GM21447 (cell line): ENCODE results near the gene SPINT2.
"Not testable (repeated sequence)": the region's sequence is repeated elsewhere in the genome, so short reads cannot be mapped to it uniquely, and the experiment has no call there.

ENCODE experiments used
- ATAC-seq: cut with Tn5 transposase; IDR thresholded peaks from one replicate; pipeline ENCODE4 v1.9.1; 2021; ENCODE audit not compliant: unreplicated experiment

The SPINT2 gene

GRCh38 chr19:38234615-38235014 lies 29.8 kb upstream of the SPINT2 start:
- no peak for ATAC-seq

GRCh38 chr19:38239816-38240215 lies 24.6 kb upstream of the SPINT2 start:
- ATAC-seq = no peak

- ATAC-seq = no peak
Observed at GRCh38 chr19:38243279-38243673, 21.1 kb upstream of the SPINT2 start.

- no peak for ATAC-seq
Observed at GRCh38 chr19:38245826-38246498, 18.4 kb upstream of the SPINT2 start.

GRCh38 chr19:38247126-38247525 lies 17.2 kb upstream of the SPINT2 start:
- no peak for ATAC-seq

GRCh38 chr19:38247734-38248268 lies 16.6 kb upstream of the SPINT2 start:
- no peak for ATAC-seq

- ATAC-seq = no peak
Observed at GRCh38 chr19:38248421-38248820, 16.0 kb upstream of the SPINT2 start.

- no peak for ATAC-seq
Observed at GRCh38 chr19:38250428-38250820, 13.9 kb upstream of the SPINT2 start.

GRCh38 chr19:38250821-38251563 lies 13.4 kb upstream of the SPINT2 start:
- ATAC-seq = no peak

GRCh38 chr19:38251564-38252051 lies 12.8 kb upstream of the SPINT2 start:
- no peak for ATAC-seq

GRCh38 chr19:38252385-38252784 lies 12.0 kb upstream of the SPINT2 start:
- ATAC-seq = no peak

GRCh38 chr19:38252941-38253691 lies 11.3 kb upstream of the SPINT2 start:
- ATAC-seq = no peak

GRCh38 chr19:38253788-38254187 lies 10.6 kb upstream of the SPINT2 start:
- no peak for ATAC-seq

GRCh38 chr19:38255383-38256014 lies 8.9 kb upstream of the SPINT2 start:
- no peak for ATAC-seq

GRCh38 chr19:38261942-38262341 lies 2.4 kb upstream of the SPINT2 start:
- ATAC-seq = not testable (repeated sequence)

GRCh38 chr19:38262585-38263268 lies 1.6 kb upstream of the SPINT2 start:
- ATAC-seq = no peak

- no peak for ATAC-seq
Observed at GRCh38 chr19:38263689-38264485, 486 bp upstream of the SPINT2 start.

GRCh38 chr19:38265213-38265861 lies 964 bp downstream of the SPINT2 start:
- ATAC-seq = no peak

- no peak for ATAC-seq
Observed at GRCh38 chr19:38265921-38266429, 1.6 kb downstream of the SPINT2 start.
